Sigmoid colon (tissue), 7 donors: ENCODE data around the gene GRIP1. TPM values are rescaled to one million over a fixed set of nuclear protein-coding genes. Genes with fewer than 3 reads are reported as not detected.
A peak's percentile ranks its signal among the peaks of the same experiment; 100 is the strongest.

Experiments used
- DNase-seq: peaks from one replicate; pipeline ENCODE4 v3.0.0-alpha.2; 2019
- H3K27ac ChIP-seq, 4 donors: fragments of 200-600 bp; sonication (generic); one replicate each; pipeline ENCODE4 v1.5.1; 2016 to 2019; ENCODE audit warnings: mild to moderate bottlenecking in 1 of 4
- H3K27me3 ChIP-seq, 3 donors: fragments of 200-600 bp; sonication (generic); one replicate each; pipeline ENCODE4 v1.5.1; 2019; ENCODE audit warnings: mild to moderate bottlenecking in 1 of 3
- H3K36me3 ChIP-seq, 4 donors: fragments of 200-600 bp; sonication (generic); one replicate each; pipeline ENCODE4 v1.5.1; 2016 to 2019
- H3K4me1 ChIP-seq, 4 donors: fragments of 200-600 bp; sonication (generic); one replicate each; pipeline ENCODE4 v1.5.1; 2017 to 2019
- H3K4me3 ChIP-seq, 4 donors: fragments of 200-600 bp; sonication (generic); one replicate each; pipeline ENCODE4 v1.5.1; 2017 to 2019; ENCODE audit warnings: mild to moderate bottlenecking in 2 of 4, moderate library complexity in 1 of 4
- H3K9me3 ChIP-seq, 4 donors: fragments of 200-600 bp in 3 of 4; sonication (generic) in 3 of 4; one replicate each; pipeline versions ENCODE4 v1.5.1 to v1.6.1; 2013 to 2019
- EP300 ChIP-seq, 4 donors: sonication (generic); formaldehyde crosslinking; IDR thresholded peaks; one replicate each; pipeline ENCODE4 v1.6.1; 2017; ENCODE audit warnings: antibody characterized with exemption in 4 of 4
- POLR2A ChIP-seq, 2 donors: fragments of 450-650 bp; IDR thresholded peaks; one replicate each; pipeline ENCODE4 v1.6.1; 2016; ENCODE audit warnings: antibody characterized with exemption in 2 of 2, mild to moderate bottlenecking in 2 of 2, moderate library complexity in 2 of 2
- POLR2AphosphoS5 ChIP-seq, 4 donors: sonication (generic); formaldehyde crosslinking; IDR thresholded peaks; one replicate each; pipeline ENCODE4 v1.6.1; 2017; ENCODE audit warnings: antibody characterized with exemption in 4 of 4
- WGBS, 2 donors: extraction: QIAGEN DNeasy Blood & Tissue Kit; methylation state at CpG; one replicate each; pipeline ENCODE4 v1.1.7; 2013; 5-methylcytosine and 5-hydroxymethylcytosine counted together
- intact Hi-C: fragments of 100-400 bp; cut with DNase I; formaldehyde crosslinking; loops from one replicate; pipeline ENCODE4 v1.15.1; 2023
- polyA plus RNA-seq, 3 donors: library from polyadenylated mRNA; stranded (reverse); fragments of 200-250 nt; gene quantifications; one replicate each; pipeline ENCODE4 v1.2.3, GENCODE V29; 2013
- total RNA-seq, 4 donors: library from RNA; depleted of rRNA; stranded (reverse); fragments of >200 nt; gene quantifications; one replicate each; pipeline ENCODE4 v1.1.0, GENCODE V29; 2016
- TF ChIP-seq, protein P1 (sequence below), 4 experiments: fragments of 450-650 bp in 3 of 4; fragments of 200-600 bp in 1 of 4; IDR thresholded peaks; one replicate each; pipeline ENCODE4 v1.5.1; 2016 to 2019; ENCODE audit warnings: antibody characterized with exemption in 4 of 4, mild to moderate bottlenecking in 3 of 4, moderate library complexity in 2 of 4
- donor health status: healthy with polysubstance abuse.
- donor health status: Bipolar disorder and iron deficiency.
- donor health status: healthy.

GRIP1 gene
- total and polyA plus RNA-seq, 7 donors = 0.46 to 14.0 (median 6.3) TPM

- peaks cover 0 to 4% (median 0%) of the 10 kb centered on the region in 4 donors for H3K9me3 ChIP-seq
- no peaks in the 10 kb centered on the region for H3K27me3 ChIP-seq
- no peak overlapping the region for H3K27ac ChIP-seq
- no peak for TF ChIP-seq POLR2A (IDR thresholded peaks at IDR 0.05)
- TF ChIP-seq, protein P1, sequence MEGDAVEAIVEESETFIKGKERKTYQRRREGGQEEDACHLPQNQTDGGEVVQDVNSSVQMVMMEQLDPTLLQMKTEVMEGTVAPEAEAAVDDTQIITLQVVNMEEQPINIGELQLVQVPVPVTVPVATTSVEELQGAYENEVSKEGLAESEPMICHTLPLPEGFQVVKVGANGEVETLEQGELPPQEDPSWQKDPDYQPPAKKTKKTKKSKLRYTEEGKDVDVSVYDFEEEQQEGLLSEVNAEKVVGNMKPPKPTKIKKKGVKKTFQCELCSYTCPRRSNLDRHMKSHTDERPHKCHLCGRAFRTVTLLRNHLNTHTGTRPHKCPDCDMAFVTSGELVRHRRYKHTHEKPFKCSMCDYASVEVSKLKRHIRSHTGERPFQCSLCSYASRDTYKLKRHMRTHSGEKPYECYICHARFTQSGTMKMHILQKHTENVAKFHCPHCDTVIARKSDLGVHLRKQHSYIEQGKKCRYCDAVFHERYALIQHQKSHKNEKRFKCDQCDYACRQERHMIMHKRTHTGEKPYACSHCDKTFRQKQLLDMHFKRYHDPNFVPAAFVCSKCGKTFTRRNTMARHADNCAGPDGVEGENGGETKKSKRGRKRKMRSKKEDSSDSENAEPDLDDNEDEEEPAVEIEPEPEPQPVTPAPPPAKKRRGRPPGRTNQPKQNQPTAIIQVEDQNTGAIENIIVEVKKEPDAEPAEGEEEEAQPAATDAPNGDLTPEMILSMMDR (IDR thresholded peaks at IDR 0.05) = no peak
- TF ChIP-seq EP300 (IDR thresholded peaks at IDR 0.05) = no peak
- TF ChIP-seq POLR2AphosphoS5 (IDR thresholded peaks at IDR 0.05) = no peak
- peaks cover 0 to 3% (median 0%) of the 10 kb centered on the region in 4 donors for H3K36me3 ChIP-seq
- no peak overlapping the region for H3K4me3 ChIP-seq
- DNase-seq = no peak
- WGBS, 2 donors = 84% methylated on average over 2 of the region's 2 CpGs
- H3K4me1 ChIP-seq = no peaks in the 10 kb centered on the region
- intact Hi-C loops = no loop called here
Observed at GRCh38 chr12:66423266-66423665, 255.6 kb downstream of the GRIP1 start.

- 74 to 83% methylated on average over 1 of the region's 1 CpG for WGBS, 2 donors
- intact Hi-C loops = no loop called here
- Histone ChIP-seq H3K4me1 (no peaks in the 10 kb centered on the region), H3K27me3 (no peaks in the 10 kb centered on the region), H3K27ac (no peak overlapping the region), H3K4me3 (no peak overlapping the region), H3K36me3 (no peaks in the 10 kb centered on the region), H3K9me3 (no peaks in the 10 kb centered on the region)
- DNase-seq = no peak
- TF ChIP-seq POLR2A (IDR thresholded peaks at IDR 0.05) = no peak
Observed at GRCh38 chr12:66418908-66419307, 260.0 kb downstream of the GRIP1 start.

- no peaks in the 10 kb centered on the region for H3K36me3 ChIP-seq
- TF ChIP-seq POLR2AphosphoS5 (IDR thresholded peaks at IDR 0.05) (no peak), POLR2A (IDR thresholded peaks at IDR 0.05) (no peak), EP300 (IDR thresholded peaks at IDR 0.05) (no peak)
- TF ChIP-seq, protein P1 (IDR thresholded peaks at IDR 0.05) = no peak
- intact Hi-C loops = no loop called here
- H3K27ac ChIP-seq = no peak overlapping the region
- H3K9me3 ChIP-seq = no peaks in the 10 kb centered on the region
- 88 to 96% methylated on average over 1 of the region's 1 CpG for WGBS, 2 donors
- DNase-seq = no peak
- no peaks in the 10 kb centered on the region for H3K27me3 ChIP-seq
- H3K4me3 ChIP-seq = no peak overlapping the region
- H3K4me1 ChIP-seq = no peaks in the 10 kb centered on the region
Observed at GRCh38 chr12:66417217-66417616, 261.7 kb downstream of the GRIP1 start.

DNA sequence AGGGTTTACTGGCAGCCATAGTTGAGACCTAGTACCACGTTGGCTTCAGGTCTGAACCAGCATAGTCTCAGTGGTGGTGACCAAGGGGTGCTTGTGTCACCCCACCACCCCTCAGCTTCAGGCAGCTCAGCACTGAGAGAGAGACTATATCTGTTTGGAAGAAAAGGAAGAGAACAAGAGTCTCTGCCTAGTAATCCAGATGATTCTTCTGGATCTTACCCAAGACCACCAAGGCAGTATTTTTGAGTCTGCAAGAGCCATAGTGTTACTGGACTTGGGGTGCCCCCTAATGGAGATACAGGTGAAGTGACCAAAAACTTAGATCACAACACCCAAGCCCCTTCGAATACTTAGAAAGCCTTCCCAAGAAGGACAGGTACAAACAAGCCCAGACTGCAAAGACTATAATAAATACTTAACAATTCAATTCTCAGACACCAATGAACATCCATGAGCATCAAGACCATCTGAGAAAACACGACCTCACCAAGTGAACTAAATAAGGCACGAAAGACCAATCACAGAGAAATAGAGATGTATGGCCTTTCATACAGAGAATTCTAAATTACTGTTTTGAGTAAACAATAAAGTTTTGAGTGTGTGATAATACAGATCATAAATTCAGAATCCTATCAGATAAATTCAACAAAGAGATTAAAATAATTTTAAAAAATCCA lies 269.5 kb downstream of the GRIP1 start:
- no peaks in the 10 kb centered on the region for H3K27me3 ChIP-seq
- TF ChIP-seq, protein P1 (IDR thresholded peaks at IDR 0.05) = peak in 2 of 4 experiments; percentile 37 to 60
- TF ChIP-seq EP300 (IDR thresholded peaks at IDR 0.05) = no peak
- no peak overlapping the region for H3K4me3 ChIP-seq
- 72 to 79% methylated on average over 4 of the region's 4 CpGs for WGBS, 2 donors
- H3K4me1 ChIP-seq = no peaks in the 10 kb centered on the region
- H3K9me3 ChIP-seq = no peaks in the 10 kb centered on the region
- no peak overlapping the region for H3K27ac ChIP-seq
- H3K36me3 ChIP-seq = no peaks in the 10 kb centered on the region
- no peak for DNase-seq
- intact Hi-C loops = loop anchor here (10.0 kb wide), 1 partner anchor 125 kb away; no protein-coding TSS in a partner anchor

DNA sequence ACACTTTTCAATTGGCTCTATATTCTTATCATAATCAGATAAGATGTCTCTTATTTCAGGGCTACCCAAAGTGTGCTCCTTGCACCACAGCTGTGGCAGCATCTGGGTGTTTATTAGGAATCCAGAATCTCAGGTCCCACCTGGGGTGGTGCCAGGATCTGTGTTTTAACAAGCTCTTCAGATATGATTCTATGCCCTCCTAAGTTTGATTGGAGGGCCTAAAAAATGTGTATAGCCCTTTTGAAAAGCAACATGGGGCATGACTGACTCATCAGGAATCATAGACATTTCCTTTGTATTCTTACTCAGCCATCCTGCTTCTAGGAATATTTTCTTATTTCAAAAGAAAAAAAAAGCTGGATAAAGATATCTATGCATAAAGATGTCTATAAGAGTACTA lies 273.5 kb downstream of the GRIP1 start:
- DNase-seq = no peak
- TF ChIP-seq EP300 (IDR thresholded peaks at IDR 0.05) = no peak
- TF ChIP-seq, protein P1 (IDR thresholded peaks at IDR 0.05) = no peak
- no peak for TF ChIP-seq POLR2AphosphoS5 (IDR thresholded peaks at IDR 0.05)
- no peak for TF ChIP-seq POLR2A (IDR thresholded peaks at IDR 0.05)
- Histone ChIP-seq H3K36me3 (no peaks in the 10 kb centered on the region), H3K27me3 (no peaks in the 10 kb centered on the region), H3K9me3 (no peaks in the 10 kb centered on the region), H3K27ac (no peak overlapping the region), H3K4me1 (peaks cover 0 to 8% (median 1%) of the 10 kb centered on the region in 4 donors), H3K4me3 (no peak overlapping the region)
- intact Hi-C loops = loop anchor here (10.0 kb wide), 1 partner anchor 121 kb away; no protein-coding TSS in a partner anchor
